ENCODE results near the gene YRDC.

The YRDC gene

DNA sequence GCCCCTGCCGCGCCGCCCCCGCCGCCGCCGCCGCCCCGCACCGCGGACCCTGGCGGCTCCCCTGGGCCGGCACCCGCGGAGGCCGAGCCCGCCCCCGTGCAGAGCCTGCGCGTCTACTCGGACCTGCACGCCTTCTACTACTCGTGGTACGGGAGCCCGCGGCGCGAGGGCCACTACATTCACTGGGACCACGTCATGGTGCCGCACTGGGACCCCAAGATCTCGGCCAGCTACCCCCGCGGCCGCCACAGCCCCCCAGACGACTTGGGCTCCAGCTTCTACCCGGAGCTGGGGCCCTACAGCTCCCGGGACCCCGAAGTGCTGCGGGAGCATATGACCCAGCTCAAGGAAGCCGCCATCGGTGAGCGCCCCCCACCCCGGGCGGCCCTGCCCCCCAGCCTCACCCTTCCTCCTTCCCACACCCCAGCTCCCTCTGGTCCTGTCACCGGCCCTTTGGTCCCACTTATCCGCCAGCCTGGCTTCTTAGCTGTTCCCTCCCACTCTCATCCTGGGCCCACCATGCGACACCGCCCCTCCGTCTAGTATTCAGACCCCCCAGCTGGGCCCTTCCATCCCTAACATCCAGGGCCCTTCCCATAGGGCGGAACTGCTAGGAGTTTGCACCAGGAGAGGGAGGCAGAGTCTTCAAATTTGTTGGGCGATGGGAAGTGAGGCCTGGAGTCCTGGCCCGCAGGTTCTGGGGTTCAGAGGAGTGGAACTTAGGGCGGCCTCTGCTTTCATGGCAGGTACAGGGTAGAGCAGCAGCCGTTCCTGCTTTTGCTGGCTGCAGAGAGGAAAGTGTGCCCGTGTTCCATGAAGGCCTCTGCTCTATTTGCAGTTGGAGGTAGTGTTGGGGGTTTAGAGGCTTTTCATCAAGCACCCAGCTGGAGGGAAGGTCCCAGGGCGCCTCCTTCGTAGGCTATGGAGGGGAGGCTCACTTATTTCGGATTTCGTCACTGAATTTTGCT, 13.4 kb downstream of the YRDC start:
- H3K9me3 Mint-ChIP-seq = no peaks in the 10 kb centered on the region
- H3K4me3 Mint-ChIP-seq = peak overlapping the region; percentile 71
- H3K27me3 Mint-ChIP-seq (ENCODE audit: low read depth, poor library complexity) = peaks cover 72% of the 10 kb centered on the region

DNA sequence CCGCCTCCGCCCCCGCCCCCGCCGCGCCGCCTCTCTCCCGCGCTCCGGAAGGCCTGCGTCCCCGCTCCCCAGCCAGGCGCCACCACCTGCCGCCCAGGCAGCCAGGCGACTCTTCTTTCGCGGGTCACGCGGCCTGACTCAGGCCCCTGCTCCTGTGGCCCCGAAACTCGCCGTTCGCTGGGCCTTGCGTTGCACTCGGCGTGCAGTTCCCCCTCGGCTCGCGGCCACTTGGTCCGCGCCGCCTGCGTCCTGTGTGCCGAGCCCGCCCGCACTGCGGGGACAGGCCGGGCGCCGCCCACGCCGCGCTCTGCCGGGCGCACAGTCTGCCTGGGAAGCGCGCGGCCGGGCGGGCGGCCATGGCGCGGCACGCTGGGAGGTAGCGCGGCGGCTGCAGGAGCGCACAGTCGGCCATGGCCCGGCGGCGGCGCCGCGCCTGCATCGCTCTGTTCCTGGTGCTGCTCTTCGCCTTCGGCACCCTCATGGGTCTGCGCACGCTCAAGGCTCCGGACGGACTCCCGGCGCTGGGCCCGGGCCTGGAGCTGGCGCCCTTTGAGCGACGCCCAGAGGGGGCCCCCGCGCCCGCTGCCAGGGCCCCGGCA, 14.1 kb downstream of the YRDC start, which contains the start of gene MANEAL:
TSS of gene MANEAL (plus strand) at position 75 of the 599 bp plus-strand sequence. CDS start at position 411, 336 bp downstream.
- peak within 1 kb of the TSS; percentile 71 for H3K4me3 Mint-ChIP-seq
- no peaks in the 10 kb centered on the region for H3K9me3 Mint-ChIP-seq
- no peak within 1 kb of the TSS for H3K27ac Mint-ChIP-seq
- H3K4me1 Mint-ChIP-seq = no peaks in the 10 kb centered on the region
- DNase-seq = peak; percentile 76
- no peaks in the 10 kb centered on the region for H3K36me3 Mint-ChIP-seq (ENCODE audit: low read depth)
- peaks cover 77% of the 10 kb centered on the region for H3K27me3 Mint-ChIP-seq (ENCODE audit: low read depth, poor library complexity)
- TF ChIP-seq, protein P1, sequence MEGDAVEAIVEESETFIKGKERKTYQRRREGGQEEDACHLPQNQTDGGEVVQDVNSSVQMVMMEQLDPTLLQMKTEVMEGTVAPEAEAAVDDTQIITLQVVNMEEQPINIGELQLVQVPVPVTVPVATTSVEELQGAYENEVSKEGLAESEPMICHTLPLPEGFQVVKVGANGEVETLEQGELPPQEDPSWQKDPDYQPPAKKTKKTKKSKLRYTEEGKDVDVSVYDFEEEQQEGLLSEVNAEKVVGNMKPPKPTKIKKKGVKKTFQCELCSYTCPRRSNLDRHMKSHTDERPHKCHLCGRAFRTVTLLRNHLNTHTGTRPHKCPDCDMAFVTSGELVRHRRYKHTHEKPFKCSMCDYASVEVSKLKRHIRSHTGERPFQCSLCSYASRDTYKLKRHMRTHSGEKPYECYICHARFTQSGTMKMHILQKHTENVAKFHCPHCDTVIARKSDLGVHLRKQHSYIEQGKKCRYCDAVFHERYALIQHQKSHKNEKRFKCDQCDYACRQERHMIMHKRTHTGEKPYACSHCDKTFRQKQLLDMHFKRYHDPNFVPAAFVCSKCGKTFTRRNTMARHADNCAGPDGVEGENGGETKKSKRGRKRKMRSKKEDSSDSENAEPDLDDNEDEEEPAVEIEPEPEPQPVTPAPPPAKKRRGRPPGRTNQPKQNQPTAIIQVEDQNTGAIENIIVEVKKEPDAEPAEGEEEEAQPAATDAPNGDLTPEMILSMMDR (IDR thresholded peaks at IDR 0.05) = no peak

More for the DNA sequence above, 13.4 kb downstream of the YRDC start:
- Mint-ChIP-seq H3K4me1 (no peaks in the 10 kb centered on the region), H3K27ac (no peak overlapping the region), H3K36me3 (ENCODE audit: low read depth) (no peaks in the 10 kb centered on the region)
- no peak for DNase-seq
- TF ChIP-seq, protein P1 (IDR thresholded peaks at IDR 0.05) = no peak

DNA sequence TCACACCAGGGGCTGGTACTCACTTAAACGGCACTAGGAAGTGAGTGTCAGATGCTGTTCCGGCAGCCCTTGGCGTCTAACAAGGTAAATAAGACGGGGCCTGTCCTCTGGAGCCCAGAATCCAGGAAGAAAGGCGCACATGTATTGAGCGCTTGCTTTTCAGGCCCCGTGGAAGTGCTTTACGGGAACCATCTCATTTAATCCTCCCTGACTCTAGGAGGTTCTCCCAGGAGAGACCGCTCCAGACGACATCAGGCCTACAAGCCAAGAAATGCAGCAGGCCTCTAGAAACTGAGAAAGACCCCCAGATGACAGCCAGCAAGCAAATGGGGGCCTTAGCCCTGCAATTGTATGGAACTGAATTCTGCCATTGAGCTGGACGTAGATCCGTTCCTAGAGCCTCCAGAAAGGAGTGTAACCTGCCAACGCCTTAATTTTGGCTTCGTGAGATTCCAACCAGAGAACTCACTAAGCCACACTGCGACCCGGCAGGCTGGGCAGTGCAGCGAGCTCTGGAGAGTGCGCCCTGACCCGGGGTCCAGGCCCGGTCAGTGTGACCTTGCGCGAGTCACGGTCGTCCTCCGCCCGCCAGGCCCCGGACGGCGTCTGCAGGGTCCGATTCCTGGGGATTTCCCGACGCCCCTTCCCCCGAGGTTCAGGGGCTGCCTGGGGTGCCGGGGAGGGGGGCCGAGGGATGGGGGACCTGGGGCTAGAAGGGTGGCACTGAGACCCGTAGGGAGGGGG, 14.9 kb downstream of the YRDC start:
- Mint-ChIP-seq H3K27me3 (ENCODE audit: low read depth, poor library complexity) (peaks cover 85% of the 10 kb centered on the region), H3K9me3 (no peaks in the 10 kb centered on the region), H3K36me3 (ENCODE audit: low read depth) (no peaks in the 10 kb centered on the region), H3K27ac (no peak overlapping the region), H3K4me3 (peak overlapping the region; percentile 63), H3K4me1 (no peaks in the 10 kb centered on the region)
- no peak for DNase-seq
- TF ChIP-seq, protein P1 (IDR thresholded peaks at IDR 0.05) = no peak

DNA sequence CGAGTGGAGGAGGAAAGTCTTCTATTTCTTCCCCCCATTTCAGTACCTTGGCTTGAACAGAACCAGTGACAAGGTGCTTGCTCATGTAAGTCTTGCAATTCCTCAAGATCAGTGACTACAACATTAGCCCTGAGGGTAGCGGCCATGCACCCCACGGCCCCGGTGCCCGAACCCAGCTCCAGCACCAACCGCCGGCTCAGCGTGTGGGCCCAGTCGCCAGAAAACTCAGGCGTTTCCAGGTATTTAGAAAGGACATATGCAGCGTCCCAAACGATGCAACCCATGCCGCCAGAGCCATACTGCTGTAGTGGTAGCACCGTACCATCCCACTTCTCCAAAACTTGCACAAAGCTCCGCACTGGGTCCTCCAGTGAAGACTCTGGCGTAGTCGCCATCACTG, 25.5 kb downstream of the YRDC start:
- TF ChIP-seq, protein P1 (IDR thresholded peaks at IDR 0.05) = no peak
- Mint-ChIP-seq H3K27ac (no peak overlapping the region), H3K36me3 (ENCODE audit: low read depth) (no peaks in the 10 kb centered on the region), H3K9me3 (no peaks in the 10 kb centered on the region), H3K27me3 (ENCODE audit: low read depth, poor library complexity) (peaks cover 85% of the 10 kb centered on the region), H3K4me3 (no peak overlapping the region), H3K4me1 (no peaks in the 10 kb centered on the region)
- DNase-seq = no peak

DNA sequence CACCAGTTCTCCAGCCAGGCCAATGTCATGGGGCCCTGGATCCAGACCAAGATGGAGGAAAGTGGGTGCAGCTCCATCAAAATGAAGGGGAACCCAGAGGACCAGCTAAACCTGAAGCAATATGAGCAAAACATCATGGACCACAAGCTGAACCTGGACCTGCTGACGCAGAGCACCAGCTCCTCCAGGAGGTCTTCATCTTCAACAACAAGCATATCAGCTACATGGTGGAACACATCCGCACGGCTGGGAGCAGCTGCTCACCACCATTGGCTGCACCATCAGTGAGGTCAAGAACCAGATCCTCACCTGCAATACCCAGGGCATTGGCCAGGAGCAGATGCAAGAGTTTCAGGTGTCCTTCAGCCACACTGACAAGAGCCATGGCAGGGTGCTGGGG, 29.4 kb downstream of the YRDC start:
- Mint-ChIP-seq H3K36me3 (ENCODE audit: low read depth) (no peaks in the 10 kb centered on the region), H3K27ac (no peak overlapping the region), H3K4me1 (no peaks in the 10 kb centered on the region), H3K9me3 (peaks cover 20% of the 10 kb centered on the region), H3K4me3 (no peak overlapping the region), H3K27me3 (ENCODE audit: low read depth, poor library complexity) (peaks cover 76% of the 10 kb centered on the region)
- TF ChIP-seq, protein P1 (IDR thresholded peaks at IDR 0.05) = no peak
- no peak for DNase-seq
